HG02943 (cell line): ENCODE measurements around the gene CLMN.

ENCODE experiments used
- ATAC-seq: cut with Tn5 transposase; IDR thresholded peaks from one replicate; pipeline ENCODE4 v1.9.1; 2021; ENCODE audit warnings: mild to moderate bottlenecking, low read depth, moderate library complexity; ENCODE audit not compliant: unreplicated experiment

CLMN gene

DNA sequence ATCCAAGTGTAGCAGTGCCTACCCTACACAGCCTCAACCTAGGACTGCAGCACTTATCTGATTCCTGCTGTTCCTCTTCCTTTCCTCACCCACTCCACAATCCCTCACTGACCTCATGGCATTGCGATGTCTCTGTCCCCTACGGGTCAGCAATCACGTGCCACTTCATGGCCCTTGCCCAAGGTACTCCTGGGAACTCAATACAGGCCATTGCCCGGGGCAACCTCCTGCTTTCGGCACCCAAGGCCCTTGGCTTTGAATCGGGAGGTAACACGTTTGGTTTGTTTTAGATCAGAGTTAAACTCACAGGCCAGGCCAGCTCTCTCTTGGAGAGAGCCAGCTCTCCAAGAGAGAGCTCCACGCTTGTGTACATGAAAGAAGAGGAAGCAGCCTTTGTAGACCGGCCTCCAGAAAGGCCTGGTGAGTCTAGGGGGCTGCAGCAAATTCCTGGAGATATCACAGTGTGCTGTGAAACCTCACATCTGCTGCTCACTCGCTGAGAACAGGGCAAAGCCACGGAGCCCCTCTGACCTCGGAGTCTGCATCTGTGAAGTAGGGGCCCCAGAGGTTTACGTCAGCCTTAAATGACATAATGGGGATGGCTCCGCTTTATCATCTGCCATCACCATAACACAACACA is 12.2 kb downstream of the CLMN start:
- no peak for ATAC-seq

DNA sequence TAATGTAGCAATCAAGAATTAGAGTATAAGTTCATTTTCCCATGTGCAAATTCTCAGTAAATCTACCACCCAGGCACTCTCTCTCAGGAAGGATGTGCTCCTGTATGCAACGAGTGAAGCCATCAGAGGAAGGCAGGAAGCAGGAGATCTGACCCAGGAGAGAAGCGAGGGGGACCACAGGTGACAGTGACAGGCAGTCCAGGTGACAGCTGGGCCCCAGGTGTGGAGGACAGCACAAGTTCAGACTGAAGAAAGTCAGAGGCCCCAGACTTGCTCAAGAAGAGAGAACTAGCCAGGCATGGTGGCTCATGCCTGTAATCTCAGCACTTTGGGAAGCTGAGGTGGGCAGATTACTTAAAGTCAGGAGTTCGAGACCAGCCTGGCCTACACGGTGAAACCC is 13.8 kb downstream of the CLMN start:
- no peak for ATAC-seq

DNA sequence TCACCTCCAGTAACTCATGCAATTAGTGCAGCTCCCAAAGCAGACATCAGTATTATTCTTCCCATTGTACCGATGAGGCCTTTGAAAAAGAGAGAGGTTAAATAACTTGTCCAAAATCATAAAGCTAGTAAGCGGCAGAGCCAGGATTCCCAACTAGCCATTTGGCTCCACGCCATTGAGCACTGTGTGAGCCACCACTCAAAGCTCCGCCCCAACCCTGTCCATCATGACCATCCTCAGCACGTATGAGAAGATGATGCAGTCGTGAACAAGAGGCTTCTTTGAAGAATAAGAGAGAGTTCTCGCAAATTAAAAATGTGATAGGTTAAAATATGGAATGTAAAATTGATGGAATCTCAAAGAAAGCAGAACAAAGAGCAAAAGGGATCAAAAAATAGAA is 14.6 kb downstream of the CLMN start:
- no peak for ATAC-seq

DNA sequence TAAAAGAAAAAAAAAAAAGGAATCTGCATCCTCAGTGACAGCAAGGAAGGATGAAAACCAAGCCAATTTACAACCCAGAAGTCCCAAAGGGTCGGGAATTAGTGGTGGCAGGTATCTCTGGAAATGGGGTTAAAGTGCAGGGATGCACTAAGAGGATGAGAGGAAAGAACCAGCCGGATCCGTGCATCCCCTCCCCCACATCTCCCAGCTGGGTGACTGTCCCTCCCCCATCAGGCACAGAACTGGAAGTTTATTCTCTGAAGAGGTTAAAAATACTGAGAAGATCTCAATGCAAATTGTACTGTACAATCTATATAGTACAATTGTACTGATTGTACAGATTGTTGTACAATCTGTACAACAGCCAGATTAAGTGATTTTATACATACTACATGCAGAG is 15.4 kb downstream of the CLMN start:
- no peak for ATAC-seq

DNA sequence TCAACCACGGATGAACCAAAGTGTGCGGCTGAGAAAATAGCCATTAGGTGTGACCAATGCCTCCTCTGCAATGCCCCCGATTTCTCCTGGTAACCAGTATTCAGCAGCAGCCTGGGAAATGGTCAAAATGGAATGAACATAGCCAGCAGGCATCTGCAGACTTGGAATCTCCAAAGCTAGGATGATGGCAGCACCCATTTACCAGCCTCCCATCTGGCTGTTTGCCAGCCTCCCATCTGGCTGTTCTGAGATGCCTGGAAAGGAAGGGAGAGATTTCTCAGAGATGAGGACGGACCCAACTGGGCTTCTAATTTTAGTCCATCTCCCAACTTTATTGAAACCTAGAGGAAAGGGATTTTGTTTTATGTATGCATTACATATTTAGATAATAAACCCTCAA is 16.2 kb downstream of the CLMN start:
- ATAC-seq: no peak

DNA sequence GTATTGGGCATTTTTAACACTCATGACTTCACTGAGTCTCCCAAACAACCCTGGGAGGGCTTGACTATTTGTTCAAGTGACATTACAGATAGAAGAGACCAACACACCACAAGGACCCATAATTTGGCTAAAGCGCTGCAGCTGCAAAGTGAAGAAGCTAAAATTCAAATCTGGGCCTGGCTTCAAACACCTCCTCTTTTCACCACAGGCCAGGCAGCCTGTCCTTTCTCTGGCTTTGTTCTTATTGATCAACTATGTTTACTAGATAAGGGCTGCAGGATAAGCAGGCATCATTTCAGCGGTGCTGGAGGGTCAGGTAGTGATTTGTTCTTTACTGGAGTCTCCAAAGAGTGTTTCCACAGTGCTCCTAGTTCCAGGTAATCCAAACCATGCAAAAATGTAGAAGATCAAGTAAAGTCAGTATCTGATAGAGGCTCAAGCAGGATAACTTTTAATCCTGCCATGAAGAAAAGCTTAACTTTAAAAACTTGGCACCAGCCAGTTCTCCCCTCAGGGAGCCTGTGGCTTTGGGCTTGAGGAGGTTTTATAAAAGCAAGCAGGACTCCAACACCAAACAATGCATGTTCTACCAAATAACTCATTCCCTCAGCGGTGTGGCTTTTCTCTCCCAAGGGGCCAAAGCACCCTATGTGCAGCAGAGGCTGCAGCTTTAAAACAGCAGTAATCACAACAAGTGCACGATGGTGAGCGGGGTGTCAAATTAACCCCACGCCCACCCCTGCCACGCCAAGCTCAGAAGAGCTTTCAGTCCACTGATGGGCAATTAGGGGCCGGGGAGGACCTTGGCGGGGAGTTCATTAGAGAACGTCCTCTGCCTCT is 16.8 kb downstream of the CLMN start:
- no peak for ATAC-seq

DNA sequence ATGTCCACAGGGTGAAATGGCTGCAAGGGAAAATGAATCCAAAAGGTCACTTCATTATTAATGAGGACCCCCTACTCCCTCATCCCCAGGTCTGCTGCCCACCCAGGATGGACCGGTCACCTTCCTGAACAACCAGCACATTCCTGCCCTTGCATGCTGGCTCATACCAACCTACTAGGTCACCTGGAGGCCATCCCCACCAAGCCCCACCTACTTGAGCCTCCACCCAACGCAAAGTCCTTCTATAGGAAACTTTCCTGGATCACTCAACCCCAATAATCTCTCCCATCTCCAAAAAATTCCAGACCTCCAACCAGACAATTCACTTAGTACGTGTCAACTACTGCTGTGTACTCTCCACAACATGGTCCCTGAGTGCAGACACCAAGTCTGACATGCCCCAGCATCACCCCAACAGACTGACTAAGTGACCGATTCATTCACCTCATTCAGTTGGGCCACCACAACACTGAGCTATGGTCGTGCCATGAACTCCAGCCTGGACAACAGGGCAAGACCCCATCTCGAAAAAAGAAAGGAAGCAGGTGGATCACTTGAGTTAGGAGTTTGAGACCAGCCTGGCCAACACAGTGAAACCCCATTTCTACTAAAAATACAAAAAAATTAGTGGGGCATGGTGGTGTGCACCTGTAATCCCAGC is 18.1 kb downstream of the CLMN start:
- no peak for ATAC-seq

DNA sequence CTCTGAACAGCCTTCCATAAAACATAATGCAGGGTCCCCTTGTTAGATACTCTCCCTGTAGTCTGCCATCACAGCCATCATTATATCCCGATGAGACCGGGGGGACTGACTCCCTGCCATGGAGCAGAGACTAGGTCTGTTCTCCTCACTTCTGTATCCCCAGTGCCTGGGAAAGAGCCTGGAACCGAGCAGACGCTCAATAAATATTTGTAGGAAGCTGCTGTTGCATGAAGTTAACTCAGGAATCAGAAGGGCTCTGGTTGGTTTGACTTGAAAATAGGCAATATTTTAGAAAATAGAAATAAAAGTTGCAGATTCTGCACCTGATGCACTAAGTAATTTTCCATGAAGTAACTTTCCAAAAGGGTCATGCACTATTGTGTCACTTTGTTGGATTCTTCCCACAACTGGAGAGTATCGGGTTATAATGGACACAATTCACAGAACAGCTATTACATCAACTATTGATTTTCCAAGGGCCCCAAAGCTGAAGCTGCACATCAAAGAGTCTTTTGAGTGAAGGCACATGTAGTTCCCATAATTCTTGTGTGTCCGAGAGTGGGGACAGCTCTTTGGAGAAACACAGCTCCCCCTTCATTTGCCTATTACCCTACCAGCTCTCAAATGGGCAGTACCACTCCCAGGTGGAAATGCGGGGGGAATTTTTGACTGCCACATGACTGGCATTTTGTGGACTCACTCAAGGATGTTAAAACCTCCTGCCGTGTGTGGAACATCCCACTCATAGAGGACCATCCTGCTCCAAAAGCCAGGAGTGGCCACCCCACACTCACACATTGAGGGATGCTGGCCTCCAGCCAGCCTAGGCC is 18.8 kb downstream of the CLMN start:
- no peak for ATAC-seq

DNA sequence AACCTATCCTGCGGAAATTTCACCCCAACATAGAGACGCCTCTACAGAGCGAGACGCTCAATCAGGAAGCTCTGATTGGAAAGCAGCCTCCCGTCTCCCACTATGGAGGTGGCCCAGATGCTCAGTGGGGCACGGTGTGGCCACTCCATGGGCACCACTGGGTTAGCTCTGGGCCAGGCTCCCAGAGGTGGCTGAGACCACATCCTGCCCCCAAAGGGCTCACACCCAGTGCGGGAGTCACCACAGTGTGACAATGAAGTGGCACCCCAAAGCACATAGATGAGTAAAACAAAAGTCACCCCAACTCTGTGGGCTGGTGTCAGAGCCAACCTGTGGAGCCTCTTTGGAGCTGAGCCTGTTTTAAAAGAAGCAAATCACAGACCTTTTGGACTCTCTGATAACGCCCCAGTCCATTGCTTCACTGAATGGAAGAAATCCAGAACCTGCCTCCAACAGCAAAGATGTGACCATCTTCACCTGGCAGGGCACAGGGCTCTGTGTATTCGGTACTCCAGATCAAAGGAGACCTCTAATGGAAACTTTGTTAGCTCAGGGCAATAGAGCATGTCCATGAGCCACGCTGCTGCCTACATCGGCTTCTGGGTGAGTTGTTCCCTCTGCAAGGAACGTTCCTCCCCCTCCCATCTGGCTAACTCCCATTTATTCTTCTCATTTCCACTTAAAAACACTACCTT is 19.6 kb downstream of the CLMN start:
- no peak for ATAC-seq

DNA sequence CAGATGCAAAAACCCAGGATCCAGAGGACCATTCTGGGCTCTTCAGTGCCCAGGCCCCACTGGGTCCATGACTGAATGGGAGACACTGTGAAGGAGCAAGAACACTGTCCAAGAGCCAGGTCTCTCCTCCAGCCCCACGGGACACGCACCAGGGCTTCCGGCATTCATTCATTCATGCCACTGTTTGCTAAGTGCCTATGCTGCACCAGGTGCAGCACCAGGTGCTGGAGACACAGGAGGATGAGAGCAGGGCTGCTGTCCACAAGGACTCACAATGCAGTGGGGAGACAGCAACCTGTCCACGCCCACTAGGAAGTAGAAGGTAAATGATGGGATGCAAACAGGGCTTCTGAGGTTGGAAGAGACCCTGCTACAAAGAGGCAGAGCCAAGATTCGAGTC is 20.4 kb downstream of the CLMN start:
- no peak for ATAC-seq

DNA sequence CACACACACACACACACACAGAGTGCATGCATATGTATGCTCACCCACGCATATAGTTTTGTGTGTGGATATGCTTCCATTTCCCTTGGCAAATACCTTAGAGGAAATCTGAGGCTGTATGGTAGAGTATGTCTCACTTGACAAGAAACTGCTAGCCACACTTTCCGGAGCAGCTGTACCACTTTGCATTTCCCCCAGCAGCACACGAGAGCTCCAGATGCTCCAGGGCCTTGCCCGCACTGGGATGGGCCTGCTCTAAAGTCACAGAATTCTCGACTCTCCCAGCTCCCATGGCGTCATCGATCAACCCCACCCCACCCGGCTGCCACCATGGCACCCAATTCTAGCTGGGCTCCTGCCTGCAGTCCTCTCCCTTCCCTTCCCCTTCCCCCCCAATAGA is 21.9 kb downstream of the CLMN start:
- no peak for ATAC-seq

DNA sequence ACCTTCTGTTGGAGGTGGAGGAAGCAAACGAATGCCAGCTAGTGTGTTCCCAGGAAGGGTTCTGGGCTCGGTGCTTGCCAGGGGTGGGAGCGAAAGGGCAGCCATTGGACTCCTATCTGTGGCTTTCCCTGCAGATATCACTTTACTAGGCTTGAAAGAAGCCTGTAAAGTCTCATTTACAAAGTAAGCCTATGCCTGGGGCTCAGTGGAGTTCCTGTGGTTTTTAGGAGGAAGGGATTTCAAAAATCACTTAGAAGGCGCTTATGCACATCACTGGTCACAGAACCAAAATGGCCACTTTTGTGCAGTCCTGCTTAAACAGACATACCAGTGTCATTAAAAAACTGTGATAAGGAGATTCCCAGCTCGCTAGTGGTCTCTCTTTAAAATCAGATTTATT is 22.7 kb downstream of the CLMN start:
- ATAC-seq: no peak

DNA sequence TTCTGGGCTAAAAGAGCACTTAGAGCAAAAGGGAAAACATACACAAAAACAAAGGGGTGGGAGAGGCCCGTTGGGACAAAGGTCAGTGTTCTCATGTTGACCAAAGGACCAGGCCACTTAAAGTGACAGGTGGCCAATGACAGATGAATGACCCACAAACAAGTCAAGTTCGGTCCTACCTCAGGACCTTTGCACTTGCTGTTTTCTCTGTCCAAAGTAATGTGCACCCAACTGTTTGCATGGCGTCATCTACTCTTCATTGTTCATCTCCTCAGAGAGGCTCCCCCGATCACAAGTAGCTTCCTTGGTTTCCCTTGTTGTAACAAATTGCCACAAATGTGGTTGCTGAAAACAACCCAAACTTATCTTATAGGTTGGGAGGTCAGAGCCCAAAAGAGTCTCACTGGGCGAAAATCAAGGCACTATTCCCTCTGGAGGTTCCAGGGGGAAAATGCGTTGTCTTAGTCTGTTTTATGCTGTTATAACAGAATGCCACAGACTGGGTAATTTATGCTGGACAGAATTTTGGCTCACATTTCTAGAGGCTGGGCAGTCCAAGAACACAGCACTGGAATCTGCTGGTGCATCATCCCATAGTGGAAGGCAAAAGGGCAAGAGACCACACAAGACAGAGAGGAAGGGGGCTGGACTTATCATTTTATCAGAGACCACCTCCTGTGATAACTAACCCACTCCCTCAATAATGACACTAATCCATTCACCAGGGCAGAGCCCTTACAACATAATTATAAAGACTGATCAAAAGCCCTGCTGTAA is 23.9 kb downstream of the CLMN start:
- ATAC-seq: no peak

DNA sequence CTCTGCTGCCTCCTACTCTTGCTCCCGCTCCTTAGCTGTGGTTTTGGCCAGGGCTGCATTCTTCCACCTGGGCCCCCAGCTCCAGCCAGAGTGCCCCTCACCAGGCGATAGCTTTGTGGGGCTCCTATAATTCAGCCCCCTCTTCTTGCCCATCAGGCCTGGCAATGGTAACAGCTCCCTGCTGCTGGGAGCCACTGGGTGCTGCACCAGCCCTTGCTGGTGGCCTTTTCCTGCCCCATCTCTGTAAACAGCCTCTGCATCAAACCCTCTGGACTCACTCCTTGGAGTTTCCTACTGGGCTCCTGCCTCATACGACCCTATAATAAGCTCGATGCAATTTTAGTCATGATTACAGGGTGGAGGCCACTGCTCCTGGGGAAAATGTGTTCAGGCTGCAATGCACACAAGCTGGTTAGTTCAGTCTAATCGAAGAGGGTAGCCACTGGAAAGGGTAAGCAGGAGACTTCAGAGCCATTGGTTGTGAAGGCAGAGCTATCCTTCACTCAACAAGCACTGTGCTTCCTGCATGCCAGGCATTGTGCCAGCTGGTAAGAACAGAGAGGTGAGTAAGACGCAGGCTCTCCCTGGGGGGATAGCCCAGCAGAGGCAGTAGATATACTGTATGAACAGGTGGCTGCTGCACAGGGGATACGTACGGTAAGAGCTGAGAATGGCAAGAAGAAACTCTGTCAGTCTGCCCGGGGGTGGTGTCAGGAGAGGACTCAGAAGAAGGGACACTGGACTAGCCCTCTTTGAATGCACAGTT is 24.7 kb downstream of the CLMN start:
- no peak for ATAC-seq

DNA sequence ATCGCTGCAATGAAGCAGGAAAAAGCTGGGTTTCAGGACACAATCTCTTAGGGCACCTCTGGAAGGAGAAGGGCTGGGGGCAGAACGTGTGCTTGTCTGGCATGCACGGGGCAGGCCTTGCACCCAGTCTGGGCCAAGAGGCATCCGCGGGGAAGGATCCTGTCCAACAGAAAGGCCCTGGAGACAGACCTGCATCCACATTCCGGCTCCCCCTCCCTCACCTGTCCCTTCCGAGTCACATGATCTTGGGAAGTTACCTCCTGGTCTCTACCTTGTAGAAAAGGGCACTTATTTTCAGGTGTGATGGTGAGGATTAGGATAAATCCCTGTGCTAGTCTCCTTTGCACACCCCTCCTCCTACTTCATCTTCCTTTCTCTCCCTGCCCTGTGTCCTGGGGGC is 25.4 kb downstream of the CLMN start:
- ATAC-seq: no peak

DNA sequence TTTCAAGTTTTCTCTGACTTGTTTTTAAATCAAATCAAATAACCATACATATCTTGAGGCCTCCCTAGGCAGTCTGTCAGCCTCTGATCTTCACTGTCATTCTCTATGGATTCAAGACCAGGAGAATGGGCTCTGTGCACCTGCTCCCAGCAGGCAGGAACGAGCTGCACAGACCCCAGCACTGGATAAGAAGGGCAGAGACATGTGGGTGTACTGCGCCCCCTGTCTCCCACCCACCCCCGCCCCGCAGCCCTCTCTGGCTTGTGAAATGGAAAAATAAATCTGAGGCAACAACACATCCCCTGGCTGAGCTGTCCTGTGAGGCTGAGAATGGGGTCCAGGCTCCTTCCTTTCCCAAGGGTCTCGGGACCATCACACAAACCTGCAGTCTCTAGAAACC is 26.3 kb downstream of the CLMN start:
- ATAC-seq: no peak

DNA sequence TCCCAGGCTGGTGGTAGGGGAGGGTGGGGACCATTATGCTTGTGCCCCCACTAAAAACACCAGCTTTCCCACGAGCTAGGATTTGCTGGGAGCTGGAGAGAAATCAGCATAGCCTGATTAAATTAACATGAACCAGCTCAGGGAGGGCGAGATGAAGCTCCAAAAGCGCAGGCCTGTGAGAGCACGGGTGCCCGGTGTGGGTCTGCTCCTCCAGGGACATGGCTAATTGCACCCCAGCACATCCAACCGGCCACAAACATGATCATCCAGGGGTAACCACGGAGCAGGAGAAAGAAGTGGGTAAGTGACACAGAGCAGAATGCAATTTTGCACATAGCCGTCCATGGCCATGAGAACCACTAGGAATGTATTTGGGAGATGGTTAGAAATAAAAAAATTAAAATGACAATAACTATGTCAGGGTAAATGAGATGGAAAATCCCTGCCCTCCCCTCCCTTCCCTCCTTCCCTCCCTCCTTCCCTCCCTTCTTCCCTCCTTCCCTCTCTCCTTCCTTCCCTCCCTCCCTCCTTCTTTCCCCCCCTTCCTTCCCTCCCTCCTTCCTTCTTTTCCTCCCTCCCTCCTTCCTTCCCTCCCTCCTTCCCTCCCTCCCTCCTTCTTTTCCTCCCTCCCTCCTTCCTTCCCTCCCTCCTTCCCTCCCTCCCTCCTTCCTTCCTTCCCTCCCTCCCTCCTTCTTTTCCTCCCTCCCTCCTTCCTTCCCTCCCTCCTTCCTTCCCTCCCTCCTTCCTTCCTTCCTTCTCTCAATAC is 26.9 kb downstream of the CLMN start:
- ATAC-seq: no peak

DNA sequence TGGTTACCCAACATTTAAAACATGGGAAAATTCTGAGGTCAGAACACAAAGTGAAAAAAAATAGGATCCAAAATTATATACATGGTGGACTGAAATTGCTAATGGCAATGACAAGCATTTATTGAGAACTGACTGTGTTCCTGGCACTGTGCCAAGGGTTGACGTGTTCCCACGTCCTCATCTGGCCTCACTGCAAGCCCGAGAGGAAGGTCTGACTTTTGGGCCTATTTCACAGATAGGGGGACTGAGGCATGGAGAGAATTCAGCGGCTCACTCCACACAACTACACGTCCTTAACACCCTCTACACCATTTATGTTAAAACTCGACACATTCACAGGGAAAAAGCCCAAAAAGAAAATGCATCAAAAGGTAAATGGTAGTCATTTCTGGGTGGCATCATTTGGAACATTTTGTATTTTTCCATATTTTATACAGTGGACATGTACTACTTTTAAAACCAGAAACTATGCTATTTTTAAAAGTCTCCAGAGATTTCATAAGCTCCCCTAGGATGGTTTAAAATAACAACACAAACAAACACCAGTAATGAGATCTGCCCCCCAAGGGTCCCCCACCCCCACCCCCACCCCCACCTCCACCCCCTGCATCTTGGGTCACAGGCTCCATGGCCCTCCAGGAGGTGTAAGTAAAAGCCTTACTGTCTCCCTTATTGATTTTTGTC is 27.7 kb downstream of the CLMN start:
- ATAC-seq: no peak
